Kidney epithelial cell (primary cell): ENCODE data around the gene IFT81. TPM values are rescaled to one million over a fixed set of nuclear protein-coding genes. Genes with fewer than 3 reads are reported as not detected.
"Not testable (repeated sequence)": the region's sequence is repeated elsewhere in the genome, so short reads cannot be mapped to it uniquely, and the experiment has no call there.

Source experiments
- DNase-seq: peaks from one replicate; pipeline ENCODE4 v3.0.0-alpha.2; 2010; ENCODE audit warnings: low read depth
- H3K27me3 ChIP-seq: 2 replicates; pipeline ENCODE4 v1.6.0; 2011; ENCODE audit warnings: low read length; ENCODE audit not compliant: control insufficient read depth, insufficient read depth
- H3K36me3 ChIP-seq: 2 replicates; pipeline ENCODE4 v1.5.1; 2011; ENCODE audit warnings: low read length; ENCODE audit not compliant: control insufficient read depth, insufficient read depth
- H3K4me3 ChIP-seq: 2 replicates; pipeline ENCODE4 v1.5.1; 2011; ENCODE audit warnings: low read depth, mild to moderate bottlenecking, control low read depth, low read length
- total RNA-seq: library from RNA; depleted of rRNA; stranded (reverse); fragments of >200 nt; gene quantifications from 2 replicates; pipeline ENCODE4 v1.2.3, GENCODE V29; 2015
- TF ChIP-seq, protein P1 (sequence below): IDR thresholded peaks from 2 replicates; pipeline ENCODE4 v1.5.1; 2011; ENCODE audit warnings: mild to moderate bottlenecking, moderate library complexity, low read length, control low read depth, inconsistent platforms; ENCODE audit not compliant: insufficient read depth, poor library complexity, severe bottlenecking

IFT81 gene
- total RNA-seq, 1 donor from 2014 or later, result 6.9 TPM

DNA sequence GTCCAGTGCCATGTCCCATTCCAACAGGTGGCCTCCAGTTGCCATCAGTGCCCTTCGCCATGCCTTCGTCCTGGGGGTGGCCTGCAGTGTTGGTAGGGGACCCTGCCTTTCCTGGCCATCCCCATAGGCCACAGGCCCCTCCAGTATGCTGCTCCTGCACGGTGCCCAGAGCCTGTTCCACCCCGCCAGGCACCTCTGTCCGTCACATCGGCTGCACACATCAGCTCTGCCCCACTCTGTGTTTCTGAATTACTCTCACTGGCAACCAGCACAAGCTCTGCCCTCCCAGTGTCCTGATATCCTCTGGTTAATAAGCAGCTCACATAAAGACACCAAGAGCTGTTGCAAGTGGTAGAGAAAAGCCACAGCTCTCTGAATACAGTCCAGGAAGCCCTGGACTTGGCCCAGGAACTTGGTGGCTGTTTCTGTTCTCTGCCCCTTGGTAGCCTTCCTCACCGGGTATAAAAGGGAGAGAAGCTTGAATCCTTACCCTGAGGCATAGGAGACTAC lies 125.6 kb downstream of the IFT81 start:
- TF ChIP-seq, protein P1, sequence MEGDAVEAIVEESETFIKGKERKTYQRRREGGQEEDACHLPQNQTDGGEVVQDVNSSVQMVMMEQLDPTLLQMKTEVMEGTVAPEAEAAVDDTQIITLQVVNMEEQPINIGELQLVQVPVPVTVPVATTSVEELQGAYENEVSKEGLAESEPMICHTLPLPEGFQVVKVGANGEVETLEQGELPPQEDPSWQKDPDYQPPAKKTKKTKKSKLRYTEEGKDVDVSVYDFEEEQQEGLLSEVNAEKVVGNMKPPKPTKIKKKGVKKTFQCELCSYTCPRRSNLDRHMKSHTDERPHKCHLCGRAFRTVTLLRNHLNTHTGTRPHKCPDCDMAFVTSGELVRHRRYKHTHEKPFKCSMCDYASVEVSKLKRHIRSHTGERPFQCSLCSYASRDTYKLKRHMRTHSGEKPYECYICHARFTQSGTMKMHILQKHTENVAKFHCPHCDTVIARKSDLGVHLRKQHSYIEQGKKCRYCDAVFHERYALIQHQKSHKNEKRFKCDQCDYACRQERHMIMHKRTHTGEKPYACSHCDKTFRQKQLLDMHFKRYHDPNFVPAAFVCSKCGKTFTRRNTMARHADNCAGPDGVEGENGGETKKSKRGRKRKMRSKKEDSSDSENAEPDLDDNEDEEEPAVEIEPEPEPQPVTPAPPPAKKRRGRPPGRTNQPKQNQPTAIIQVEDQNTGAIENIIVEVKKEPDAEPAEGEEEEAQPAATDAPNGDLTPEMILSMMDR, result no peak
- no peak overlapping the region for H3K4me3 ChIP-seq
- no peaks in the 10 kb centered on the region for H3K27me3 ChIP-seq
- DNase-seq, result peak; percentile 69
- H3K36me3 ChIP-seq, result no peaks in the 10 kb centered on the region

DNA sequence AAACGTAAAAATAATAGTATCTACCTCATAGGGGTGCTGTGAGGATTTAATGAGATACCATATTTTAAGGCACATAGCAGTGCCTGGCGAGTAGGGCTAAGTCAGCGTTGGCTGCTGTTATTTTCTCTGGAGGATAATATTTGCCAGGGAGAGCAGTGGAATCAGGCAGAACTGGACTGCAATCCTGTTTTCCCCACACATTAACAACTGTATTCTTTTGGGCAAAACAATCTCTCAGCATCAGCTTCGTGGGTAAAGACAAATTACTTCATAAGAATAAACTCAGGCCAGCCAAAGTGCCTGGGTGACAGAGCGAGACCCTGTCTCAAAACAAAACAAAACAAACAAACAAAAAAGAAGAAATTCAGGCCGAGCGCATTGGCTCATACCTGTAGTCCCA lies 127.2 kb downstream of the IFT81 start:
- H3K36me3 ChIP-seq, result no peaks in the 10 kb centered on the region
- H3K4me3 ChIP-seq, result no peak overlapping the region
- no peak for DNase-seq
- TF ChIP-seq, protein P1, result no peak
- H3K27me3 ChIP-seq, result no peaks in the 10 kb centered on the region

DNA sequence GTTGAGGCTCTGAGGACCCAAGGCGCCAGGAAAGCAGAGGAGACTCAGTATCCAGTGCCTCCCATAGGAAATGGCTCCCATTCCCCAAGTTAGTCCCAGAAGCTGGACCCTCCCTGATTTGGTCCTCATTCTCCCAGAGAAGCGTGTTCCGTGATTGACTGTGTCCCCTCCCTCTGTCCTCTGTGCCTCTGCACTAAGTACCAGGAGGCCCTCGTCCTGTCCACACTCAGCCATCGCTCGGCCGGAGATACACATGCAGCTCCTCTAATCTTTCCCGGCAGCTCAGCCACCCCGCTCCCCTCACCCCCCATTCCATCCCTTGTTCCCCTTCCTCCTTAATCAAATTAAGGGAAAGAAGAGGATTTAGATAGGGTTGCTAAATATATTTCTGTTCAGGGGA lies 128.6 kb downstream of the IFT81 start:
- TF ChIP-seq, protein P1, result no peak
- Histone ChIP-seq H3K4me3 (no peak overlapping the region), H3K36me3 (no peaks in the 10 kb centered on the region), H3K27me3 (no peaks in the 10 kb centered on the region)
- no peak for DNase-seq

DNA sequence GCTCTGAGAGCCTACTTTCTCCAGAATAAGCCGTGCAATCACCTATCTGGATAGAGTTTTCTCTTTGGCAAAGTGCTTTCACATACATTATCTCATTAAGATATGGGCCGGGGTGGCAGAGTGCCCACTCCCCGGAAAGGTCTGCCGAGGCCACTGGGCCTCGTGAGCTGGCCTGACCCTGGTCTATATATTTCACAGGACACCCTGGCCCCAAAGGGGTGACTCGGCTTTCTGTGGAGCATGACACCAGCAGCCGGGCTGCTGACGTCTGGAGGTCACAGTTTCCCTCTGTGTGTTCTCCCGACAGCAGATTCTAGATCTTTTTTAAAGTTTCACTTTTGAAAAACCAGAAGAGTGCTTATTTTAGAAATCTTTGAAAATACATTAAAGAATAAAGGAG lies 129.0 kb downstream of the IFT81 start:
- Histone ChIP-seq H3K4me3 (no peak overlapping the region), H3K36me3 (no peaks in the 10 kb centered on the region), H3K27me3 (no peaks in the 10 kb centered on the region)
- DNase-seq, result no peak
- TF ChIP-seq, protein P1, result no peak

DNA sequence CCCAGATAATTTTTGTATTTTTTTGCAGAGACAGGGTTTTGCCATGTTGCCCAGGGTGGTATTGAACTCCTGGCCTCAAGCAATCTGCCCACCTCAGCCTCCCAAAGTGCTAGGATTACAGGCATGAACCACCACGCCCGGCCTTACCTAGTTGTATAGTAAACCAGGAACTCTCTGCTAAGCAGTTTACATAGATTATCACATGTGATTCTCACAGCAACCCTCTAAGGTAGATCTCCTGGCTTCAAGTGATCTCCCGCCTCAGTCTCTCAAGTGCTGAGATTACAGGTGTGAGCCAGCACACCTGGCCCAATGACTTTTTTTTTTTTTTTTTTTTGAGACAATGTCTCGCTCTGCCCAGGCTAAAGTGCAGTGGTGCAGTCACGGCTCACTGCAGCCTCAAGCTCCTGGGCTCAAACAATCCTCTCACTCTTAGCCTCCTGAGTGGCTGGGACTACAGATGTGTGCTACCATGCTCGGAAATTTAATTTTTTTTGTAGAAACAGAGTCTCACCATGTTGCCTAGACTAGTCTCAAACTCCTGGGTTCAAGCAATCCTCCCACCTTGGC lies 130.9 kb downstream of the IFT81 start:
- H3K36me3 ChIP-seq, result no peaks in the 10 kb centered on the region
- H3K4me3 ChIP-seq, result no peak overlapping the region

DNA sequence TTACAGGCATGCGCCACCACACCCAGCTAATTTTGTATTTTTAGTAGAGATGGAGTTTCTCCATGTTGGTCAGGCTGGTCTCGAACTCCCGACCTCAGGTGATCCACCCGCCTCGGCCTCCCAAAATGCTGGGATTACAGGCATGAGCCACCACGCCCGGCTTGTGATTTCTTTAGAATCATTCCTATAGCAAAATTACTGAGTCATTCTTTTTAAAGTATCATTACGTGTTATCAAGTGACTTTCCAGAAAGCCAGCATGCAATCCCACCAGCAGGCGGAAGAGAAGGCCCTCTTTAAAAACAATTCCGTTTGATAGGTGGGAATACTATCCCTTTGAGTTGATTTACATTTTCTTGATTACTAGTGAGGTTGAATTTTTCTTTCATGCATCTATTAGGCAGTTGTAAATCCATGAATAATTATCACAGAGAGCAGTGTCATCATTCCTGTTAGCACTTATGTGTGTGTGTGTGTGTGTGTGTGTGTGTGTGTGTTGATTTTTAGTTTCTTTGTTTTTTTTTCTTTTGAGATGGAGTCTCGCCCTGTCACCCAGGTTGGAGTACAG lies 131.8 kb downstream of the IFT81 start:
- H3K4me3 ChIP-seq, H3K36me3 ChIP-seq, DNase-seq, H3K27me3 ChIP-seq: not testable (repeated sequence)

More for the DNA sequence above, 130.9 kb downstream of the IFT81 start:
- TF ChIP-seq, protein P1, result no peak
- no peaks in the 10 kb centered on the region for H3K27me3 ChIP-seq
- DNase-seq, result no peak
